GM10266 (cell line): Measurements from ENCODE around the gene ZNF677.
"Not testable (repeated sequence)": the region's sequence is repeated elsewhere in the genome, so short reads cannot be mapped to it uniquely, and the experiment has no call there.

Experiments used
- DNase-seq: peaks from one replicate; pipeline ENCODE4 v3.0.0; 2012; ENCODE audit errors: extremely low spot score
- TF ChIP-seq, protein P1 (sequence below): IDR thresholded peaks from 2 replicates; pipeline ENCODE4 v1.5.1; 2012; ENCODE audit warnings: mild to moderate bottlenecking, low read depth; ENCODE audit not compliant: control insufficient read depth, insufficient read depth; ENCODE audit errors: missing control alignments

Gene ZNF677

GRCh38 chr19:53272044-53272443 is 17.4 kb upstream of the ZNF677 start:
- TF ChIP-seq, protein P1, sequence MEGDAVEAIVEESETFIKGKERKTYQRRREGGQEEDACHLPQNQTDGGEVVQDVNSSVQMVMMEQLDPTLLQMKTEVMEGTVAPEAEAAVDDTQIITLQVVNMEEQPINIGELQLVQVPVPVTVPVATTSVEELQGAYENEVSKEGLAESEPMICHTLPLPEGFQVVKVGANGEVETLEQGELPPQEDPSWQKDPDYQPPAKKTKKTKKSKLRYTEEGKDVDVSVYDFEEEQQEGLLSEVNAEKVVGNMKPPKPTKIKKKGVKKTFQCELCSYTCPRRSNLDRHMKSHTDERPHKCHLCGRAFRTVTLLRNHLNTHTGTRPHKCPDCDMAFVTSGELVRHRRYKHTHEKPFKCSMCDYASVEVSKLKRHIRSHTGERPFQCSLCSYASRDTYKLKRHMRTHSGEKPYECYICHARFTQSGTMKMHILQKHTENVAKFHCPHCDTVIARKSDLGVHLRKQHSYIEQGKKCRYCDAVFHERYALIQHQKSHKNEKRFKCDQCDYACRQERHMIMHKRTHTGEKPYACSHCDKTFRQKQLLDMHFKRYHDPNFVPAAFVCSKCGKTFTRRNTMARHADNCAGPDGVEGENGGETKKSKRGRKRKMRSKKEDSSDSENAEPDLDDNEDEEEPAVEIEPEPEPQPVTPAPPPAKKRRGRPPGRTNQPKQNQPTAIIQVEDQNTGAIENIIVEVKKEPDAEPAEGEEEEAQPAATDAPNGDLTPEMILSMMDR: no peak

GRCh38 chr19:53269861-53270260 is 15.2 kb upstream of the ZNF677 start:
- not testable (repeated sequence) for DNase-seq

More at GRCh38 chr19:53272044-53272443, 17.4 kb upstream of the ZNF677 start:
- DNase-seq: no peak

GRCh38 chr19:53267623-53268022 is 12.9 kb upstream of the ZNF677 start, which contains the start of gene VN1R4:
TSS of gene VN1R4 (minus strand) at chr19:53267723. CDS start at chr19:53267665, 58 bp downstream.
- not testable (repeated sequence) for DNase-seq

DNA sequence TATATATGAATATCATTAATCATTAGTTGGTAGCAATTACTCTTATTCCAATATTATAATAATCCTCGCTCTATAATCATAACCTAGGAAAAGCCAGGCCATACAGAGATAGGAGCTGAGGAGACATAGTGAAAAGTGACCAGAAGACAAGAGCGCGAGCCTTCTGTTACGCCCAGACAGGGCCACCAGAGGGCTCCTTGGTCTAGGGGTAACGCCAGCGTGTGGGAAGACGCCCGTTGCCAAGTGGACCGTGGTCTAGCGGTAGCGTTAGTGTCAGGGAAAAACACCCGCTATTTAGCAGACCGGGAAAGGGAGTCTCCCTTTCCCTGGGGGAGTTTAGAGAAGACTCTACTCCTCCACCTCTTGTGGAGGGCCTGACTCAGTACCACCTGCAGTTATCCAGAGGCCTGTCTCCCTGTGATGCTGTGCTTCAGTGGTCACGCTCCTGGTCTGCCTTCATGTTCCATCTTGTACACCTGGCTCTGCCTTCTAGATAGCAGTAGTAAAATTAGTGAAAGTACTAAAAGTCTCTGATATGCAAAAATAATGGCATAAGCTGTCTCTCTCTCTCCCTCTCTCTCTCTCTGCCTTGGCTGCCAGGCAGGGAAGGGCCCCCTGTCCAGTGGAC is 3.2 kb upstream of the ZNF677 start, which contains the start of gene VN1R2:
Gene VN1R2, plus strand, starts transcription at position 578 of the 628 bp plus-strand sequence. CDS start 84 bp downstream, outside the sequence.
- not testable (repeated sequence) for DNase-seq

DNA sequence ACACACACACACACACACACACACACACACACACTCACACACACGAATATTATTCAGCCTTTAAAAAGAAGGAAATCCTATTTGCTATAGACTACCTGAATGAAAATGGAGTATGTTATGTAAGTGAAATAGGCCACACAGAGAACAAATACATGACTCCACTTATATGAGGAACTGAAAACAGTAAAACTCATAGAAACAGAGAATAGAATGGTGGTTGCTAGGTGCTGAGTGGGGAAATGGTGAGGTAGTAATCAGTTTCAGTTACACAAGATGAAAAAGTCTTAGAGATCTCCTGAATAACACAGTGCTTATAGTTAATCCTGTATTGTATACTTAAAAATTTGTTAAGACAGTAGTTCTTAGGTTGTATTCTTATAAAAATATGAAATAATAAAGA is 8.2 kb downstream of the ZNF677 start:
- DNase-seq: no peak
- TF ChIP-seq, protein P1: no peak

- DNase-seq: no peak
- TF ChIP-seq, protein P1: no peak
Observed at GRCh38 chr19:53237114-53237777, 17.4 kb downstream of the ZNF677 start.

- TF ChIP-seq, protein P1: no peak
- DNase-seq: no peak
Observed at GRCh38 chr19:53224606-53225005, 30.1 kb downstream of the ZNF677 start.

DNA sequence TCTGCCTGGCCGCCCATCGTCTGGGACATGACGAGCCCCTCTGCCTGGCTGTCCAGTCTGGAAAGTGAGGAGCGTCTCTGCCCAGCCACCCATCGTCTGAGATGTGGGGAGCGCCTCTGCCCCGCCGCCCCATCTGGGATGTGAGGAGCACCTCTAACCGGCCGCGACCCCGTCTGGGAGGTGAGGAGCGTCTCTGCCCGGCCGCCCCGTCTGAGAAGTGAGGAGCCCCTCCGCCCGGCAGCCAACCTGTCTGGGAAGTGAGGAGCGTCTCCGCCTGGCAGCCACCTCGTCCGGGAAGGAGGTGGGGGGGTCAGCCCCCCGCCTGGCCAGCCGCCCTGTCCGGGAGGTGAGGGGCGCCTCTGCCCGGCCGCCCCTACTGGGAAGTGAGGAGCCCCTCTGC is 32.0 kb downstream of the ZNF677 start:
- DNase-seq: not testable (repeated sequence)

GRCh38 chr19:53212703-53213320 is 41.9 kb downstream of the ZNF677 start:
- TF ChIP-seq, protein P1: no peak
- DNase-seq: no peak

DNA sequence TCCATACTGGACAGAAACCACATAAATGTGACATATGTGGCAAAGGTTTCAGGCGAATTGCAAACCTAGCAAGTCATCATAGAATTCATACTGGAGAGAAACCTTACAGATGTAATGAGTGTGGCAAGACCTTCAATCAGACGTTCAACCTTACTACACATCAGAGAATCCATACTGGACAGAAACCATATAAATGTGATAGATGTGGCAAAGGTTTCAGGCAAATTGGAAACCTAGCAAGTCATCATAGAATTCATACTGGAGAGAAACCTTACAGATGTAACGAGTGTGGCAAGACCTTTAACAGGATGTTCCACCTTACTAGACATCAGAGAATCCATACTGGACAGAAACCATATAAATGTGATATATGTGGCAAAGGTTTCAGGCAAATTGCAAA is 43.1 kb downstream of the ZNF677 start:
- DNase-seq: not testable (repeated sequence)
